ENCODE data around the gene TAGAP.

TAGAP gene

DNA sequence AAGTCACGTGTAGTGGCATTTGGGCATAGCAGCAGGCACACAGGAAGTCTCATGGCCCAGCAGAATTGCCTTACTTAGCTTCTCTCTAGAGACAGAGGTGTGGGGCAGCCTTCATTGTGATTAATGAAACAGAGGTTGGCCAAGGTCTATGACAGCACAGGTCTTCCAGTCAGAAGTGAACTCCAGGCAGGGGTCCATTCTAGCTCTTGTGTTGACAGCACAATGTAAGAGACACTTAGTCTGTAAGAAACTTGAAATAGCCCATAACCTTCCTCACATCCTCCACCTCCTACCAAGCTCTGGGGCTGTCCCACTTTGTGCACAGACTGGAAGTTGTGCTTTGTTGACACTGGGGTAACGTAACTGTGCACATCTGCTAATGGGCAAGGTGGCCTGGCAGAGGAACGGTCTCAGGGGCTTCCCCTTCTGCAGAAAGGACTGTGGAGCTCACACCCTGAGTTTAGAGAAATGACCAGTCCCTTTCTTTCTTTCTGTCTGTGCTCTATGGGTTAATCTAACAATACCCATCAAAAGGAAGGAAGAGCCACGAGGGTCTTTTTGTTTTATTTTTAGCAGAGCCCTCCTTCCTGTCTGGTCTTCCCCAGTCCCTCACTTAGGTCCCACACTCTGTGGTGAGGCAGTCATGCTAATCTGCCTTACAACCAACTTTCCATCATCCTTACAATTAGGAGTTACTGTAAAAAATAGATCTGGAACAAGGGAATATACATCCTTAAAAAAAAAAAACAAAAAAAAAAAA lies 35.6 kb upstream of the TAGAP start:
- in situ Hi-C loops (cut with MboI; ENCODE audit: low pct_unique_long_range_greater_than_20kb, low sequenced_read_pairs, unreplicated experiment), result no loop called here
- DNase-seq (ENCODE audit: low spot score), result no peak
- TF ChIP-seq, protein P1, sequence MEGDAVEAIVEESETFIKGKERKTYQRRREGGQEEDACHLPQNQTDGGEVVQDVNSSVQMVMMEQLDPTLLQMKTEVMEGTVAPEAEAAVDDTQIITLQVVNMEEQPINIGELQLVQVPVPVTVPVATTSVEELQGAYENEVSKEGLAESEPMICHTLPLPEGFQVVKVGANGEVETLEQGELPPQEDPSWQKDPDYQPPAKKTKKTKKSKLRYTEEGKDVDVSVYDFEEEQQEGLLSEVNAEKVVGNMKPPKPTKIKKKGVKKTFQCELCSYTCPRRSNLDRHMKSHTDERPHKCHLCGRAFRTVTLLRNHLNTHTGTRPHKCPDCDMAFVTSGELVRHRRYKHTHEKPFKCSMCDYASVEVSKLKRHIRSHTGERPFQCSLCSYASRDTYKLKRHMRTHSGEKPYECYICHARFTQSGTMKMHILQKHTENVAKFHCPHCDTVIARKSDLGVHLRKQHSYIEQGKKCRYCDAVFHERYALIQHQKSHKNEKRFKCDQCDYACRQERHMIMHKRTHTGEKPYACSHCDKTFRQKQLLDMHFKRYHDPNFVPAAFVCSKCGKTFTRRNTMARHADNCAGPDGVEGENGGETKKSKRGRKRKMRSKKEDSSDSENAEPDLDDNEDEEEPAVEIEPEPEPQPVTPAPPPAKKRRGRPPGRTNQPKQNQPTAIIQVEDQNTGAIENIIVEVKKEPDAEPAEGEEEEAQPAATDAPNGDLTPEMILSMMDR (IDR thresholded peaks at IDR 0.05; ENCODE audit: extremely low read depth, insufficient read depth, missing control alignments), result no peak

DNA sequence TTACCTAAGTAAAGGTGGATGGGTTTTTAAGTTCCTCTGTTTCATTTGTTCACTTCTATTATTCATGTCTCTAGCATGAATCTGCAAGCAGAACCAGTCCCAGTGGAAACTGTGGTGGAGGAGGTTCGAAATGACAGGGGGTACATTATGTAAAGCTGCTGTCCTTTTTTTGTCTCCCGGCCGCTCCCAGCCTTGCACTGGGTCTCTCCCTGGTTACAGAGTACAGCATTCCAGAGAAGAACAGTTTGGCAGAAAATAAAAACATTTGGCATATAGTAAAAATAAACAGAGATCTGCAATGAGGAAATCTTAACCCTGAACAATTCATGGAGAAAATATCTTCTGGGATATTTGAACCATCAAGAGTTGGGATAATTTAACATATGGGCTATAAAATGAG lies 34.6 kb upstream of the TAGAP start:
- no peak for DNase-seq (ENCODE audit: low spot score)
- in situ Hi-C loops (cut with MboI; ENCODE audit: low pct_unique_long_range_greater_than_20kb, low sequenced_read_pairs, unreplicated experiment), result no loop called here
- TF ChIP-seq, protein P1 (IDR thresholded peaks at IDR 0.05; ENCODE audit: extremely low read depth, insufficient read depth, missing control alignments), result no peak

DNA sequence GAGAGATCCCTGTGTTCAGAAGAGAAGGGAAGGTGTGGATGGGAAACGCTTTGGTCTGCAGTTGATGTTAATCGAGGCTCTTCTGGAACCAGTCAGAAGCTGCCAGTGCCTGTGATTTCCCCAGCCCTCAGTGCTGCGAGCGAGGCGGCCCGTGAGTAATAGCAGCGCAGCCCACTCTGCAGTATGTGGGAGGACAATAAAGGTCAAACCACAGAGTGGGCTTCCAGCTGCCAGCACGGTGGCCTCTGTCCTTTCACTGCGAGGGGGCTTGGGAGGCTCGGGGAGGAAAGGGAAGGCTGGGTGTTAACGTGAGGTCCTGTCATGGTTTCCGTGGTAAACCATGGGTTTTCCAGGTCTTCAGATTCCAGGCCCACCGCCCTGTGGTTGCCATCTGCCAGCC lies 32.3 kb upstream of the TAGAP start:
- in situ Hi-C loops (cut with MboI; ENCODE audit: low pct_unique_long_range_greater_than_20kb, low sequenced_read_pairs, unreplicated experiment), result no loop called here
- TF ChIP-seq, protein P1 (IDR thresholded peaks at IDR 0.05; ENCODE audit: extremely low read depth, insufficient read depth, missing control alignments), result no peak
- no peak for DNase-seq (ENCODE audit: low spot score)

DNA sequence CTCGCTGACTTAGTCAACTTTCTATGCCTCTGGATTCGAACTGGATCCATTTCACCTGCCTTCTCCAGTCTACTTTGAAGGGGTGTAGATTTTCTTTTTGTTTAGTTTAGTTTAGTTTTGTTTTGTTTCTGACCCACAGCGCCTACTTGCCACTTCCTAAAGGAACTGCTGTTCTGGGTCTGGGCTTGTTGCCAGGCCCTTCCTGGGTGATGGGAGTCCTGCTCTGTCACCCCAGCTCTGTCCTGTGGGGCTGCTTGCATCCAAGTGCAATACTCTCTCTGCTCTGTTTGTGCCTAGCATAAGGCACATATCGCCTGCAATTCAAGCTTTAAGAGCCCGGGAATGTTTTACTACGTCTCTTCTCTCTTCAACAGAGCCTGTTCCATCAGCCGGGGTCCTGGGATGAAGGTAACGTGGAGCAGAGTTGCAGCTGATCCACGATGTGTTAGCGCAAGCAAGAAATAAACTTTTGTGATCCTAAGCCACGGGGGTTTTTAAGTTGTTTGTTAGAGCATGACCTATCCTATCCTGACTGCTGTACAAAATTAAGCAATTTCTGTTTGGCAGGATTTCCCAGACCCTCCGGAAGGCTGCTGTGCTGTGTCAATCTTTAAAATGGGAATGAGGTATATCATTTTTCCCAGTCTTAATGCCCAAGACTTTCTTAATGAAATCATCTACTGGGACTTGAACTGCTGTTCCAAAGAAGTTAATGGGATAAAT lies 30.9 kb upstream of the TAGAP start:
- TF ChIP-seq, protein P1 (IDR thresholded peaks at IDR 0.05; ENCODE audit: extremely low read depth, insufficient read depth, missing control alignments), result no peak
- in situ Hi-C loops (cut with MboI; ENCODE audit: low pct_unique_long_range_greater_than_20kb, low sequenced_read_pairs, unreplicated experiment), result no loop called here
- DNase-seq (ENCODE audit: low spot score), result no peak

DNA sequence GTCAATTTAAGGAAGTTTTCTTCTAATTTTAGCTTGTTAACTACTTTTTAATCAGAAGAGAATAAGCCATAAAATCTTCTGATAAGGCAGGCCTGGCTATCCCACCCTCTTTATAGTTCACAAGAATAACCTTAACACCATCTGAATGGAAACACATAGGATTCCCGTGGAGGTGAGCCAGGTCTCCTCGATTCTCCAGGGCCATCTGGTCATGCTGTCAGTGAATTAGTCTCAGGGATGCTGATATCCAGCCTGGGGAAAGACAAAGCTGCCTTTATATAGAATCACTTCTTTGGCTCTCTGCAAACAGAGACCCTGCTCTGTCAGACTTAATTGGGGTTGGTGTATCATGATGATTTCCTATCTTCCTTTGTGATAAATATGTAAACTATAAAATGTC lies 30.1 kb upstream of the TAGAP start:
- TF ChIP-seq, protein P1 (IDR thresholded peaks at IDR 0.05; ENCODE audit: extremely low read depth, insufficient read depth, missing control alignments), result no peak
- in situ Hi-C loops (cut with MboI; ENCODE audit: low pct_unique_long_range_greater_than_20kb, low sequenced_read_pairs, unreplicated experiment), result no loop called here
- DNase-seq (ENCODE audit: low spot score), result no peak

DNA sequence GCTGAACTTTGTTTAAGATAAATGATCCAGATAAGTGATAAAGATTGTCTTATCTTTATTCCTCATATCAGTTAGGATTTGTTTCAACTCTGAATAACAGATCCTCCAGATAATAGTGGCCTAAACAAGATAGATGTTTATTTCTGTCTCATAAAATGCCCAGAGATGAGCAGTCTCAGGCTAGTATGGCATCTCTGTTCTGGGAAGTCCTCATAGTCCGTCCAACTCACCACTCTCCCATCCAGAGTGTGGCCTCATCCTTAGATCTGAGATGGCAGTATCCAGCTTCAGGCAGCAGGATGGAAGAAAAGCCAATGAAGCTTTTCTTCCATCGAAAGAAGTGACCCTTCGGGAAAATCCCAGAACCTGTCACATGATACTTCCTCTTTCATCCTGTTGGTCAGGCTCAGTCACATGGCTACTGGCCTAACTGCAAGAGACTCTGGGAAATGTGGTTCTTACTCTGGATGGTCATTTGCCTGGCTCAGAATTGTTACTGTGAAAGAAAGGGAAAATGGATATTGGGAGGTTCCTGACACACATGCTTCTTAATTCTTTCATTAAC lies 29.4 kb upstream of the TAGAP start:
- TF ChIP-seq, protein P1 (IDR thresholded peaks at IDR 0.05; ENCODE audit: extremely low read depth, insufficient read depth, missing control alignments), result no peak
- in situ Hi-C loops (cut with MboI; ENCODE audit: low pct_unique_long_range_greater_than_20kb, low sequenced_read_pairs, unreplicated experiment), result no loop called here
- no peak for DNase-seq (ENCODE audit: low spot score)
